Sciatic nerve (tissue), 2 donors: ENCODE data around the gene KIAA0586. TPM values are rescaled to one million over a fixed set of nuclear protein-coding genes. Genes with fewer than 3 reads are reported as not detected.
"Not testable (repeated sequence)": the region's sequence is repeated elsewhere in the genome, so short reads cannot be mapped to it uniquely, and the experiment has no call there.

Experiments used
- ATAC-seq: fragments of 200-7000 bp; cut with Tn5 transposase; one replicate; pipeline ENCODE4 v1.9.1; 2020; ENCODE audit warnings: mild to moderate bottlenecking, moderate library complexity
- DNase-seq: peaks from one replicate; pipeline ENCODE4 v3.0.0-alpha.2; 2020; ENCODE audit warnings: low spot score
- intact Hi-C: fragments of 100-400 bp; cut with DNase I; formaldehyde crosslinking; loops from one replicate; pipeline ENCODE4 v1.14.2; 2022
- total RNA-seq: library from RNA; stranded (reverse); fragmentation: NEBNext Ultra II Directional; extraction: Animal tissue kit (Norgen Biotek cat#: 25700); gene quantifications from one replicate; pipeline ENCODE4 v1.2.1, GENCODE V29; 2021
- donor health status: DM: no; HTN: no; CAD: no.
- donor health status: DM: no; HTN: no; CAD: no.

KIAA0586 gene
- total RNA-seq, 1 donor from 2014 or later: 19.3 TPM

GRCh38 chr14:58572863-58573262, 145.3 kb downstream of the KIAA0586 start:
- ATAC-seq (no peak), DNase-seq (no peak)
- intact Hi-C loops: no loop called here

GRCh38 chr14:58574623-58575022, 147.1 kb downstream of the KIAA0586 start:
- DNase-seq (no peak), ATAC-seq (no peak)
- intact Hi-C loops: no loop called here

GRCh38 chr14:58575956-58576355, 148.4 kb downstream of the KIAA0586 start:
- ATAC-seq (no peak), DNase-seq (no peak)
- intact Hi-C loops: no loop called here

GRCh38 chr14:58580035-58580434, 152.5 kb downstream of the KIAA0586 start:
- ATAC-seq, DNase-seq, intact Hi-C loops: not testable (repeated sequence)

GRCh38 chr14:58581389-58581788, 153.9 kb downstream of the KIAA0586 start:
- intact Hi-C loops, DNase-seq, ATAC-seq: not testable (repeated sequence)

GRCh38 chr14:58584383-58584782, 156.9 kb downstream of the KIAA0586 start:
- intact Hi-C loops: no loop called here
- DNase-seq (no peak), ATAC-seq (no peak)

GRCh38 chr14:58587271-58587670, 159.8 kb downstream of the KIAA0586 start:
- DNase-seq (no peak), ATAC-seq (no peak)
- intact Hi-C loops: no loop called here

- ATAC-seq, intact Hi-C loops, DNase-seq: not testable (repeated sequence)
These were observed 160.8 kb downstream of the KIAA0586 start for GRCh38 chr14:58588321-58588720.

- intact Hi-C loops: no loop called here
- DNase-seq (no peak), ATAC-seq (no peak)
These were observed 166.5 kb downstream of the KIAA0586 start for GRCh38 chr14:58593977-58594376.

GRCh38 chr14:58597041-58597440, 169.5 kb downstream of the KIAA0586 start:
- intact Hi-C loops: no loop called here
- ATAC-seq: no peak
- no peak for DNase-seq

- no peak for ATAC-seq
- DNase-seq: no peak
- intact Hi-C loops: no loop called here
These were observed 170.7 kb downstream of the KIAA0586 start for GRCh38 chr14:58598028-58598803.

GRCh38 chr14:58598804-58599525, 171.4 kb downstream of the KIAA0586 start:
- no peak for ATAC-seq
- intact Hi-C loops: no loop called here
- no peak for DNase-seq

GRCh38 chr14:58599707-58600106, 172.2 kb downstream of the KIAA0586 start:
- intact Hi-C loops: no loop called here
- DNase-seq (no peak), ATAC-seq (no peak)

Other genes starting within 250 kb of the KIAA0586 start
- gene ACTR10, start 227.6 kb upstream of the KIAA0586 start, total RNA-seq: 65.2 TPM
- gene PSMA3, start 182.9 kb upstream of the KIAA0586 start, total RNA-seq: 127 TPM
- gene ARID4A, start 129.2 kb upstream of the KIAA0586 start, total RNA-seq: 38.4 TPM
- not detected for gene TOMM20L, start 31.8 kb upstream of the KIAA0586 start, total RNA-seq
- gene TIMM9, start 188 bp upstream of the KIAA0586 start, total RNA-seq: 26.7 TPM
- 115 TPM for gene DACT1, start 210.2 kb downstream of the KIAA0586 start, total RNA-seq